Caco-2 (cell line): ENCODE results near the gene FBXO36. TPM values are rescaled to one million over a fixed set of nuclear protein-coding genes. Genes with fewer than 3 reads are reported as not detected.

ENCODE experiments used
- BruUV-seq: library from RNA; stranded (reverse); fragments of 400-500 nt; replicated peaks from 2 replicates; lab custom pipeline; 2021; lab: Mats Ljungman, UMichigan
- CTCF ChIA-PET: fragments of 300-600 bp; sonication (Branson Sonifier 250); formaldehyde crosslinking; loops from one replicate; lab custom pipeline; 2022; ENCODE audit warnings: antibody characterized with exemption; lab: Charles Lee
- POLR2A ChIA-PET: fragments of 300-600 bp; sonication (Branson Sonifier 250); formaldehyde crosslinking; loops from one replicate; lab custom pipeline; 2022; ENCODE audit warnings: antibody characterized with exemption; lab: Charles Lee
- DNase-seq, 2 experiments: peaks; one replicate each; pipeline versions ENCODE4 v3.0.0 to v3.0.0-alpha.2; 2020 to 2022
- H3K27me3 ChIP-seq: replicated peaks from 2 replicates; pipeline ENCODE4 v1.6.0; 2011; ENCODE audit warnings: low read length; ENCODE audit not compliant: control insufficient read depth, insufficient read depth
- H3K36me3 ChIP-seq: 2 replicates; pipeline ENCODE4 v1.5.1; 2011; ENCODE audit warnings: low read length; ENCODE audit not compliant: control insufficient read depth, insufficient read depth
- H3K4me1 ChIP-seq: fragments of 250-450 bp; sonication (Bioruptor Pico); 2 replicates; pipeline ENCODE4 v1.5.1; 2020; ENCODE audit warnings: mild to moderate bottlenecking
- H3K4me3 ChIP-seq: 2 replicates; pipeline ENCODE4 v1.5.1; 2011; ENCODE audit warnings: low read depth, mild to moderate bottlenecking, control low read depth, low read length
- H3K9me3 ChIP-seq: fragments of 250-450 bp; sonication (Bioruptor Pico); 2 replicates; pipeline ENCODE4 v1.5.1; 2020; ENCODE audit warnings: mild to moderate bottlenecking, moderate library complexity
- H3K27ac Mint-ChIP-seq: one replicate; pipeline ENCODE4 v1.8.0; 2022; ENCODE audit warnings: mixed read lengths; ENCODE audit not compliant: unreplicated experiment
- H3K27me3 Mint-ChIP-seq: one replicate; pipeline ENCODE4 v1.8.0; 2022; ENCODE audit warnings: mixed read lengths; ENCODE audit not compliant: insufficient read depth, unreplicated experiment
- H3K36me3 Mint-ChIP-seq: one replicate; pipeline ENCODE4 v1.8.0; 2022; ENCODE audit warnings: mild to moderate bottlenecking, mixed read lengths; ENCODE audit not compliant: insufficient read depth, unreplicated experiment
- H3K4me1 Mint-ChIP-seq: one replicate; pipeline ENCODE4 v1.8.0; 2022; ENCODE audit warnings: low read depth, mixed read lengths; ENCODE audit not compliant: unreplicated experiment
- H3K4me3 Mint-ChIP-seq: one replicate; pipeline ENCODE4 v1.8.0; 2022; ENCODE audit warnings: mild to moderate bottlenecking, moderate library complexity, mixed read lengths; ENCODE audit not compliant: unreplicated experiment
- H3K9me3 Mint-ChIP-seq: one replicate; pipeline ENCODE4 v1.8.0; 2022; ENCODE audit warnings: mixed read lengths; ENCODE audit not compliant: unreplicated experiment
- intact Hi-C: fragments of 100-400 bp; cut with micrococcal nuclease; formaldehyde crosslinking; loops from one replicate; pipeline ENCODE4 v1.10.0; 2022; ENCODE audit not compliant: unreplicated experiment
- total RNA-seq: library from RNA; stranded (reverse); gene quantifications from 2 replicates; pipeline ENCODE4 v1.2.3, GENCODE V29; 2022
- TF ChIP-seq, protein P1 (sequence below), 2 experiments: fragments of 200-600 bp in 1 of 2; IDR thresholded peaks; 1 replicate in 1 of 2; 2 replicates in 1 of 2; pipeline versions ENCODE4 v1.5.1 to v1.8.0; 2011 to 2022; ENCODE audit warnings: antibody characterized with exemption in 1 of 2, control low read depth in 1 of 2, inconsistent platforms in 1 of 2, low read depth in 1 of 2, low read length in 1 of 2, mild to moderate bottlenecking in 1 of 2, moderate library complexity in 1 of 2; ENCODE audit not compliant: insufficient read depth in 1 of 2, severe bottlenecking in 1 of 2, unreplicated experiment in 1 of 2

The FBXO36 gene
- total RNA-seq, 1 experiment from 2014 or later: 0.64 TPM

DNA sequence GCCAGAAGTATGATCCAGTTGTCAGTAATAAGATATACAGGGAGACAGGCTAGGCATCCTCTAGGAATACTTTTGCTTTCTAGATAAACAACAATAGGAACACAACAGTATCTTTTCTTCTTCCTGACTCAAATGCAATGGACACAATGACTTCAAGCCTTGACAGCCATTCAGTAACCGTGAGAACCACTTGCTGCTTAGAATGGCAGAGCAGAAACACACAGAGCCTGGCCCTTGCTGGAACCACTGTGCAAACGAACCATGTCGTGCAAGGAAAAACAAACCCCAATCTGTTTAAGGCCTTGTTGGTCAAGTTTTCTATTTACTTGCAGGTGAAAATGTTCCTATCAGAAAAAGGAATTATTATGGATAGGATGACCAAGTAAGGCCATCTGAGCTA, 19.3 kb upstream of the FBXO36 start:
- intact Hi-C loops: no loop called here
- H3K4me3 ChIP-seq: no peak overlapping the region
- peaks cover 13% of the 10 kb centered on the region for H3K36me3 Mint-ChIP-seq
- H3K9me3 Mint-ChIP-seq: no peaks in the 10 kb centered on the region
- H3K4me3 Mint-ChIP-seq: no peak overlapping the region
- no peaks in the 10 kb centered on the region for H3K4me1 ChIP-seq
- no peaks in the 10 kb centered on the region; the same call in 1 of the 2 replicates for H3K36me3 ChIP-seq
- no peaks in the 10 kb centered on the region for H3K27me3 Mint-ChIP-seq
- DNase-seq: no peak
- TF ChIP-seq, protein P1, sequence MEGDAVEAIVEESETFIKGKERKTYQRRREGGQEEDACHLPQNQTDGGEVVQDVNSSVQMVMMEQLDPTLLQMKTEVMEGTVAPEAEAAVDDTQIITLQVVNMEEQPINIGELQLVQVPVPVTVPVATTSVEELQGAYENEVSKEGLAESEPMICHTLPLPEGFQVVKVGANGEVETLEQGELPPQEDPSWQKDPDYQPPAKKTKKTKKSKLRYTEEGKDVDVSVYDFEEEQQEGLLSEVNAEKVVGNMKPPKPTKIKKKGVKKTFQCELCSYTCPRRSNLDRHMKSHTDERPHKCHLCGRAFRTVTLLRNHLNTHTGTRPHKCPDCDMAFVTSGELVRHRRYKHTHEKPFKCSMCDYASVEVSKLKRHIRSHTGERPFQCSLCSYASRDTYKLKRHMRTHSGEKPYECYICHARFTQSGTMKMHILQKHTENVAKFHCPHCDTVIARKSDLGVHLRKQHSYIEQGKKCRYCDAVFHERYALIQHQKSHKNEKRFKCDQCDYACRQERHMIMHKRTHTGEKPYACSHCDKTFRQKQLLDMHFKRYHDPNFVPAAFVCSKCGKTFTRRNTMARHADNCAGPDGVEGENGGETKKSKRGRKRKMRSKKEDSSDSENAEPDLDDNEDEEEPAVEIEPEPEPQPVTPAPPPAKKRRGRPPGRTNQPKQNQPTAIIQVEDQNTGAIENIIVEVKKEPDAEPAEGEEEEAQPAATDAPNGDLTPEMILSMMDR (IDR thresholded peaks at IDR 0.05; ENCODE audit: insufficient read depth in 1 of 2, low read depth in 1 of 2, low read length in 1 of 2, severe bottlenecking in 1 of 2, unreplicated experiment in 1 of 2): no peak
- POLR2A ChIA-PET: no interaction called here
- H3K27me3 ChIP-seq: no peaks in the 10 kb centered on the region
- no peaks in the 10 kb centered on the region for H3K9me3 ChIP-seq
- CTCF ChIA-PET: no interaction called here
- H3K4me1 Mint-ChIP-seq: no peaks in the 10 kb centered on the region
- H3K27ac Mint-ChIP-seq: no peak overlapping the region
- BruUV-seq: no TSS peak

DNA sequence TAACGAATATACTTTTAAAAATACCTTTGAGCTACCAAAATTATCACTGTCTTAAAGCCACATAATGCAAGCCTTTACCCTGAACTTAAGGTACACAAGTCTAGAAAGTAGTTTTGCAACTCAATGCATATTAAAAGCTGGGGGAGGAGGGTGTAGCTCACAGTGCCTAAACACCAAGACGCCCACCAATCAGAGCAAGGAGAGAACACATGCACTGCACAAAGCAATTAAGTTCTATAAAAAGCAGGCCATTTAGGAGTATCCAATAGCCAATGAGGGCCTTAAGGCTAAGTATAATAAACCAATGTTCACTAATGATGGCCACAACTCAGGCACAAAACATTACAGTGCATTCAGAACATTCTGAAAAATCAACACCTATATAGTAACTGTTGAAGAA, 16.7 kb upstream of the FBXO36 start:
- intact Hi-C loops: no loop called here
- no peak overlapping the region for H3K27ac Mint-ChIP-seq

GRCh38 chr2:229909090-229909489, 13.2 kb upstream of the FBXO36 start:
- intact Hi-C loops: no loop called here
- H3K9me3 ChIP-seq: no peaks in the 10 kb centered on the region
- H3K27me3 ChIP-seq: no peaks in the 10 kb centered on the region
- H3K4me1 ChIP-seq: 0 out of 2 replicates have a peak, but pooled peaks cover 7% of the 10 kb centered on the region
- no TSS peak for BruUV-seq
- H3K36me3 ChIP-seq: no peaks in the 10 kb centered on the region
- Mint-ChIP-seq H3K9me3 (no peaks in the 10 kb centered on the region), H3K27ac (no peak overlapping the region), H3K4me3 (no peak overlapping the region), H3K36me3 (peaks cover 5% of the 10 kb centered on the region), H3K4me1 (peaks cover 13% of the 10 kb centered on the region), H3K27me3 (no peaks in the 10 kb centered on the region)
- ChIA-PET CTCF (interaction anchor here (0.7 kb wide), 1 partner anchor 262 kb away, joined by 4 read pairs; no protein-coding TSS in a partner anchor), POLR2A (no interaction called here)
- H3K4me3 ChIP-seq: no peak overlapping the region
- no peak for DNase-seq
- TF ChIP-seq, protein P1 (IDR thresholded peaks at IDR 0.05; ENCODE audit: insufficient read depth in 1 of 2, low read depth in 1 of 2, low read length in 1 of 2, severe bottlenecking in 1 of 2, unreplicated experiment in 1 of 2): no peak

More for the DNA sequence above, 16.7 kb upstream of the FBXO36 start:
- CTCF ChIA-PET: no interaction called here
- no peaks in the 10 kb centered on the region for H3K9me3 ChIP-seq
- Mint-ChIP-seq H3K27me3 (no peaks in the 10 kb centered on the region), H3K9me3 (no peaks in the 10 kb centered on the region), H3K4me3 (no peak overlapping the region), H3K36me3 (peaks cover 17% of the 10 kb centered on the region), H3K4me1 (no peaks in the 10 kb centered on the region)
- H3K27me3 ChIP-seq: no peaks in the 10 kb centered on the region
- H3K4me3 ChIP-seq: no peak overlapping the region
- no peaks in the 10 kb centered on the region for H3K36me3 ChIP-seq
- no TSS peak for BruUV-seq
- H3K4me1 ChIP-seq: no peaks in the 10 kb centered on the region
- no peak for DNase-seq
- POLR2A ChIA-PET: no interaction called here
- TF ChIP-seq, protein P1 (IDR thresholded peaks at IDR 0.05; ENCODE audit: insufficient read depth in 1 of 2, low read depth in 1 of 2, low read length in 1 of 2, severe bottlenecking in 1 of 2, unreplicated experiment in 1 of 2): no peak
